HCT116 (cell line): ENCODE data around the gene UBL5. TPM values are rescaled to one million over a fixed set of nuclear protein-coding genes. Genes with fewer than 3 reads are reported as not detected.
A peak's percentile ranks its signal among the peaks of the same experiment; 100 is the strongest.

ENCODE experiments used
- ATAC-seq: fragments of 200-7000 bp; cut with Tn5 transposase; 2 replicates; pipeline ENCODE4 v1.9.1; 2020; ENCODE audit warnings: mild to moderate bottlenecking, moderate library complexity
- BruUV-seq: library from RNA; stranded (reverse); fragments of 400-500 nt; replicated peaks from 2 replicates; lab custom pipeline; 2021; lab: Mats Ljungman, UMichigan
- CTCF ChIA-PET: fragments of 300-600 bp; sonication (Branson Sonifier 250); formaldehyde crosslinking; loops from one replicate; lab custom pipeline; 2021; ENCODE audit warnings: antibody characterized with exemption; lab: Charles Lee
- POLR2A ChIA-PET: fragments of 300-600, 350-600 bp; sonication (Branson Sonifier 250); formaldehyde crosslinking; loops from one replicate; lab custom pipeline; 2021; ENCODE audit warnings: antibody characterized with exemption; lab: Charles Lee
- RAD21 ChIA-PET, 2 experiments: fragments of 300-600 bp; sonication (Branson Sonifier 250); formaldehyde crosslinking; loops; one replicate each; lab custom pipeline; 2023; ENCODE audit warnings: low total read pairs in 2 of 2; ENCODE audit not compliant: uncharacterized antibody in 2 of 2, unreplicated experiment in 2 of 2, low non-redundant PET in 1 of 2; lab: Charles Lee
- DNase-seq: peaks from one replicate; pipeline ENCODE4 v3.0.0-alpha.2; 2010; ENCODE audit warnings: low read depth, low spot score
- H2AFZ ChIP-seq: fragments of 200-600 bp; shearing (Covaris generic), sonication (generic); 2 replicates; pipeline ENCODE4 v1.6.1; 2017; ENCODE audit warnings: low read depth, mixed run types, mixed read lengths, antibody characterized with exemption, low read length; ENCODE audit not compliant: poor library complexity, severe bottlenecking
- H3K27ac ChIP-seq: 2 replicates; pipeline ENCODE4 v1.5.1; 2012; ENCODE audit warnings: low read depth, low read length
- H3K27me3 ChIP-seq: fragments of 200-600 bp; sonication (generic); 2 replicates; pipeline ENCODE4 v1.6.1; 2016; ENCODE audit warnings: mixed run types, low read length, mixed read lengths; ENCODE audit not compliant: insufficient read depth
- H3K36me3 ChIP-seq, 2 experiments: fragments of 200-500 bp in 1 of 2; fragments of 200-600 bp in 1 of 2; sonication (Bioruptor generic) in 1 of 2; sonication (generic) in 1 of 2; 2 replicates each; pipeline versions ENCODE4 v1.5.1 to v1.6.1; 2014 to 2016; ENCODE audit warnings: low read length in 2 of 2, inconsistent platforms in 1 of 2, mixed read lengths in 1 of 2, mixed run types in 1 of 2; ENCODE audit not compliant: insufficient read depth in 2 of 2, control insufficient read depth in 1 of 2
- H3K4me1 ChIP-seq, 2 experiments: fragments of 200-600 bp in 1 of 2; sonication (generic) in 1 of 2; 2 replicates each; pipeline versions ENCODE4 v1.5.1 to v1.6.1; 2012 to 2017; ENCODE audit warnings: low read length in 2 of 2, inconsistent platforms in 1 of 2, mild to moderate bottlenecking in 1 of 2, mixed read lengths in 1 of 2, mixed run types in 1 of 2, moderate library complexity in 1 of 2; ENCODE audit not compliant: insufficient read depth in 2 of 2, control insufficient read depth in 1 of 2
- H3K4me2 ChIP-seq: fragments of 200-600 bp; sonication (generic); 2 replicates; pipeline ENCODE4 v1.6.1; 2017; ENCODE audit warnings: mixed run types, low read length, mixed read lengths
- H3K4me3 ChIP-seq, 2 experiments: fragments of 200-600 bp in 1 of 2; sonication (generic) in 1 of 2; replicated peaks in 1 of 2; 2 replicates each; pipeline ENCODE4 v1.5.1; 2011 to 2016; ENCODE audit warnings: low read length in 2 of 2, control low read depth in 1 of 2, low read depth in 1 of 2, mild to moderate bottlenecking in 1 of 2, mixed read lengths in 1 of 2, mixed run types in 1 of 2
- H3K79me2 ChIP-seq: fragments of 200-600 bp; sonication (generic); 2 replicates; pipeline ENCODE4 v1.6.1; 2017; ENCODE audit warnings: mild to moderate bottlenecking, mixed run types, low read length, moderate library complexity, mixed read lengths; ENCODE audit not compliant: insufficient read depth
- H3K9ac ChIP-seq: fragments of 200-600 bp; sonication (generic); 2 replicates; pipeline ENCODE4 v1.6.1; 2016; ENCODE audit warnings: low read length, mixed read lengths
- H3K9me2 ChIP-seq: fragments of 200-600 bp; sonication (generic), shearing (Covaris generic); 2 replicates; pipeline ENCODE4 v1.6.1; 2017; ENCODE audit warnings: mixed run types, mild to moderate bottlenecking, moderate library complexity; ENCODE audit not compliant: insufficient read depth
- H3K9me3 ChIP-seq, 2 experiments: fragments of 200-500 bp in 1 of 2; fragments of 200-600 bp in 1 of 2; sonication (Bioruptor generic) in 1 of 2; sonication (generic) in 1 of 2; 2 replicates each; pipeline ENCODE4 v1.6.1; 2014 to 2017; ENCODE audit warnings: low read length in 2 of 2, mixed read lengths in 2 of 2, inconsistent platforms in 1 of 2, low read depth in 1 of 2, mild to moderate bottlenecking in 1 of 2, mixed run types in 1 of 2, moderate library complexity in 1 of 2; ENCODE audit not compliant: control insufficient read depth in 1 of 2, insufficient read depth in 1 of 2
- H4K20me1 ChIP-seq: fragments of 200-600 bp; sonication (generic), shearing (Covaris generic); 2 replicates; pipeline ENCODE4 v1.6.1; 2017; ENCODE audit warnings: mixed run types, mild to moderate bottlenecking, moderate library complexity; ENCODE audit not compliant: insufficient read depth
- ATF3 ChIP-seq: IDR thresholded peaks from 2 replicates; pipeline ENCODE4 v1.6.1; 2012
- CBX3 ChIP-seq: IDR thresholded peaks from 2 replicates; pipeline ENCODE4 v1.6.1; 2012; ENCODE audit warnings: low read depth
- CTCF ChIP-seq, 3 experiments: fragments of 200-600 bp in 1 of 3; sonication (generic) in 1 of 3; IDR thresholded peaks in 2 of 3; conservative IDR thresholded peaks in 1 of 3; 2 replicates each; pipeline ENCODE4 v1.5.1; 2012 to 2017; ENCODE audit warnings: low read depth in 2 of 3, low read length in 2 of 3, antibody characterized with exemption in 1 of 3, borderline replicate concordance in 1 of 3, control low read depth in 1 of 3, mild to moderate bottlenecking in 1 of 3, mixed read lengths in 1 of 3, mixed run types in 1 of 3, moderate library complexity in 1 of 3; ENCODE audit not compliant: insufficient read depth in 1 of 3
- EGR1 ChIP-seq: IDR thresholded peaks from 2 replicates; pipeline ENCODE4 v1.6.1; 2012; ENCODE audit warnings: low read depth
- ELF1 ChIP-seq: IDR thresholded peaks from 2 replicates; pipeline ENCODE4 v1.6.1; 2012; ENCODE audit warnings: low read depth, borderline replicate concordance
- EZH2 ChIP-seq: fragments of 200-600 bp; sonication (generic); IDR thresholded peaks from 2 replicates; pipeline ENCODE4 v1.6.1; 2017; ENCODE audit warnings: antibody characterized with exemption, mixed run types
- FOSL1 ChIP-seq: IDR thresholded peaks from 2 replicates; pipeline ENCODE4 v1.6.1; 2012; ENCODE audit warnings: low read depth
- JUND ChIP-seq: IDR thresholded peaks from 2 replicates; pipeline ENCODE4 v1.6.1; 2012
- MAX ChIP-seq: IDR thresholded peaks from 2 replicates; pipeline ENCODE4 v1.6.1; 2012
- POLR2AphosphoS5 ChIP-seq: IDR thresholded peaks from 2 replicates; pipeline ENCODE4 v1.6.1; 2011; ENCODE audit warnings: mild to moderate bottlenecking, low read depth, low read length, moderate library complexity
- RAD21 ChIP-seq: IDR thresholded peaks from 2 replicates; pipeline ENCODE4 v1.6.1; 2012; ENCODE audit warnings: low read depth, mild to moderate bottlenecking
- SP1 ChIP-seq: IDR thresholded peaks from 2 replicates; pipeline ENCODE4 v1.6.1; 2012; ENCODE audit warnings: low read depth
- YY1 ChIP-seq: IDR thresholded peaks from 2 replicates; pipeline ENCODE4 v1.6.1; 2011; ENCODE audit warnings: low read length, low read depth, moderate library complexity, mild to moderate bottlenecking; ENCODE audit not compliant: insufficient replicate concordance; ENCODE audit errors: extremely low read depth
- ZNF274 ChIP-seq: fragments of 200-500 bp; sonication (Bioruptor generic); IDR thresholded peaks from 2 replicates; pipeline ENCODE4 v1.6.1; 2014; ENCODE audit warnings: mild to moderate bottlenecking, low read depth, low read length, inconsistent platforms
- intact Hi-C: fragments of 100-400 bp; cut with micrococcal nuclease; formaldehyde crosslinking; loops from 2 replicates; pipeline ENCODE4 v1.10.0; 2022
- total RNA-seq: library from RNA; stranded (reverse); gene quantifications from one replicate; pipeline ENCODE4 v1.2.1, GENCODE V29; 2021; ENCODE audit not compliant: unreplicated experiment
- TF ChIP-seq, protein P1 (sequence below): IDR thresholded peaks from 2 replicates; pipeline ENCODE4 v1.6.1; 2011; ENCODE audit warnings: mild to moderate bottlenecking, low read length, moderate library complexity; ENCODE audit not compliant: insufficient replicate concordance; ENCODE audit errors: extremely low read depth

The UBL5 gene
- total RNA-seq, 1 experiment from 2014 or later, result 335 TPM

- no peak for TF ChIP-seq CTCF (IDR thresholded peaks at IDR 0.05 in 2 of 3, conservative IDR thresholded peaks at IDR 0.05 in 1 of 3; ENCODE audit: borderline replicate concordance in 1 of 3, insufficient read depth in 1 of 3, low read depth in 2 of 3, low read length in 2 of 3)
- TF ChIP-seq MAX, result no peak
- no peak for TF ChIP-seq JUND
- no peak for TF ChIP-seq FOSL1
- no peak for TF ChIP-seq ZNF274
- no peak for TF ChIP-seq SP1
- no peak for TF ChIP-seq ATF3
- TF ChIP-seq EZH2, result no peak
- TF ChIP-seq POLR2AphosphoS5, result no peak
- no peak for TF ChIP-seq CBX3
Observed at GRCh38 chr19:9793071-9793591, 34.6 kb upstream of the UBL5 start (continued).

DNA sequence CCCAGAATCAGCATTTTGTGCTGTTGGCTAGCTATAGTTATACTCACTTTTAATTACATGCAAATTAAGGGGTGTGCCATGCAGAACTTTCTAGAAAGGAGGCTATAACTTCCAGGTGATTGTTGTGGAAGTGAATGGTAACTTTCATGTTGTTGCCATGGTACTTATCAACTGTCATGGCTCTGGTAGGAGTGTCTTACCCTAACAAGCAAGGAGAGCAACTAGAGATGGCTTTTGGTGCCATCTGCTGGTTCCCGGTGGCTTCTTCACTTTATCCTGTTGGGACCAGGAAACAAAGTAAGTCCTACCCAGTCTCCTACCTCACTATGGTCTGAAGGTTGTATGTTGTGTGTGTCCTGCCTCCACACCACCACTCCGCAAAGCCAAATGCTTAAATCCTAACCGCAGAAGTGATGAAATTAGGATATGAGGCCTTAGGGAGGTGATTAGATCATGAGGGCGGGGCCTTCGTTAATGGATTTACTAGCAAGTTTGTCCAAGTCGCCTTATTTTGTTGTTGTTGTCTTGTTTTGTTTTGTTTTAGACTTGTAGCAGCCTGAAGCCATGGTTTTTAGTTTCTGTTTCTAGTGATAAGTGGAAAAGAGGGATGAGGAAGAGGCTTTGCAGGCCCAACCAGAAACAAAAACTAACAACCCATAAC lies 31.5 kb upstream of the UBL5 start:
- H3K4me3 ChIP-seq, result no peak overlapping the region
- H4K20me1 ChIP-seq, result no peaks in the 10 kb centered on the region
- no peaks in the 10 kb centered on the region for H3K9me2 ChIP-seq
- ChIA-PET CTCF (interaction anchor here (0.8 to 2.4 kb wide), 5 partner anchors 151 to 591 kb away, joined by 3 to 15 read pairs (median 5); partner anchors contain the start of gene ZNF561), RAD21 (interaction anchor here (0.7 to 1.1 kb wide), 2 partner anchors 30 to 591 kb away, joined by 3 to 4 read pairs; no protein-coding TSS in a partner anchor), POLR2A (no interaction called here)
- H3K9ac ChIP-seq, result no peak overlapping the region
- H3K4me1 ChIP-seq, result no peaks in the 10 kb centered on the region
- no peak overlapping the region for H3K27ac ChIP-seq
- no peak overlapping the region for H2AFZ ChIP-seq
- peak; percentile 100 for ATAC-seq
- intact Hi-C loops, result loop anchor here (1.0 to 10.0 kb wide), 6 partner anchors 170 to 659 kb away; partner anchors contain the start of gene ZNF266
- H3K9me3 ChIP-seq, result peaks cover 0 to 4% of the 10 kb centered on the region in 2 experiments; a peak in 2 of 4 replicates
- H3K79me2 ChIP-seq, result no peaks in the 10 kb centered on the region
- peak; percentile 90 for DNase-seq
- no TSS peak for BruUV-seq
- no peaks in the 10 kb centered on the region for H3K27me3 ChIP-seq
- no peak overlapping the region for H3K4me2 ChIP-seq
- no peaks in the 10 kb centered on the region for H3K36me3 ChIP-seq
- TF ChIP-seq ATF3, result no peak
- TF ChIP-seq YY1, result peak; percentile 51
- 0 out of 2 replicates have a peak, but pooled peaks have one; percentile 20 for TF ChIP-seq CBX3
- TF ChIP-seq, protein P1, sequence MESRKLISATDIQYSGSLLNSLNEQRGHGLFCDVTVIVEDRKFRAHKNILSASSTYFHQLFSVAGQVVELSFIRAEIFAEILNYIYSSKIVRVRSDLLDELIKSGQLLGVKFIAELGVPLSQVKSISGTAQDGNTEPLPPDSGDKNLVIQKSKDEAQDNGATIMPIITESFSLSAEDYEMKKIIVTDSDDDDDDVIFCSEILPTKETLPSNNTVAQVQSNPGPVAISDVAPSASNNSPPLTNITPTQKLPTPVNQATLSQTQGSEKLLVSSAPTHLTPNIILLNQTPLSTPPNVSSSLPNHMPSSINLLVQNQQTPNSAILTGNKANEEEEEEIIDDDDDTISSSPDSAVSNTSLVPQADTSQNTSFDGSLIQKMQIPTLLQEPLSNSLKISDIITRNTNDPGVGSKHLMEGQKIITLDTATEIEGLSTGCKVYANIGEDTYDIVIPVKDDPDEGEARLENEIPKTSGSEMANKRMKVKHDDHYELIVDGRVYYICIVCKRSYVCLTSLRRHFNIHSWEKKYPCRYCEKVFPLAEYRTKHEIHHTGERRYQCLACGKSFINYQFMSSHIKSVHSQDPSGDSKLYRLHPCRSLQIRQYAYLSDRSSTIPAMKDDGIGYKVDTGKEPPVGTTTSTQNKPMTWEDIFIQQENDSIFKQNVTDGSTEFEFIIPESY, result no peak
- TF ChIP-seq SP1, result no peak
- no peak for TF ChIP-seq JUND
- no peak; the same call in 1 of the 2 replicates for TF ChIP-seq ELF1
- TF ChIP-seq EGR1, result no peak
- peak; percentile 97 for TF ChIP-seq RAD21
- TF ChIP-seq CTCF (IDR thresholded peaks at IDR 0.05 in 2 of 3, conservative IDR thresholded peaks at IDR 0.05 in 1 of 3; ENCODE audit: borderline replicate concordance in 1 of 3, insufficient read depth in 1 of 3, low read depth in 2 of 3, low read length in 2 of 3), result peak; percentile 84 to 90 (median 89)
- TF ChIP-seq, all 23 proteins: peak for 4
